IPS-NIHi7 (cell line): ENCODE results near the gene WNT11.

ENCODE experiments used
- DNase-seq: peaks from one replicate; pipeline ENCODE4 v3.0.0; 2012; ENCODE audit warnings: mixed read lengths; ENCODE audit errors: extremely low spot score

The WNT11 gene

GRCh38 chr11:76206327-76207081 lies at the start of gene WNT11:
TSS of gene WNT11 (minus strand) at chr11:76206502. CDS start at chr11:76206407, 95 bp downstream.
- DNase-seq: peak; percentile 72

DNA sequence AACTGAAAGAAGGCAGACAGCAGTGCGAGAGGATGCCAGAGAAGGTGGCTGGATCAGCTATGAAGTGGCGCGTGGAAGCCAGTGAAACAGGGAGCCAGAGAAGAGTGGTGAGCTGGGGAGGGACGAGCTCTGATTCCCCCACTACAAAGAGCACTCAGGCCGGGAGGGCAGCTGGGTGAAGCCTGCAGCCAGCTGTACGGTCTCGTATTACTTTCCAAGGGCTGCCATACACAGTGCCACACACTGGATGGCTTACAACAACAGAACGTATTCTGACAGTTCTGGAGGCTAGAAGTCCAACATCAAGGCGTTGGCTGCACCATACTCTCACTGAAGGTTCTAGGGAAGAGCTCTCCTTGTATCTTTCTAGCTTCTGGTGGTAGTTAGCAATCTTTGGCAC lies 47.1 kb upstream of the WNT11 start:
- no peak for DNase-seq

DNA sequence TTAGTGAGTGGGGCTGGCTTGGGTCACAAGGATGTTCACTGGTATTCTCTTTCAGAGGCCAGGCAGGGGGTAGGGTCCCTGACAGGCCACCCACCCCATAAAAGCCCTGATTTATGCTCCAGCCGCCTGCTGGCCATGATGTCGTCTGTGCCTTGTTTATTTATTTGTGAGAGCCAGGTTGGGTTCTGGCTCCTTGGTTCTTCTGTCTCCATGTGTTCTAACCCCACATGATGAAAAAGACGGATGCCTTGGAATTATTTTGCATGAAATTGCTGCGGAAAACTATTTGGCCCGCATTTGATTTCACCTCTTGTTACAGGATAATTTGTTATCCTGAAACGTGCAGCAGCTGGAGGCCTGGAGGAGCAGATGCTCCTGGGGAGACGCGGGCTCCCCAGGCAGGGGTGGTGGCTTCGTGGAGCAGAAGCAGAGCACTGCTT lies 46.3 kb upstream of the WNT11 start:
- no peak for DNase-seq

GRCh38 chr11:76251576-76251975 lies 45.3 kb upstream of the WNT11 start:
- DNase-seq: no peak

DNA sequence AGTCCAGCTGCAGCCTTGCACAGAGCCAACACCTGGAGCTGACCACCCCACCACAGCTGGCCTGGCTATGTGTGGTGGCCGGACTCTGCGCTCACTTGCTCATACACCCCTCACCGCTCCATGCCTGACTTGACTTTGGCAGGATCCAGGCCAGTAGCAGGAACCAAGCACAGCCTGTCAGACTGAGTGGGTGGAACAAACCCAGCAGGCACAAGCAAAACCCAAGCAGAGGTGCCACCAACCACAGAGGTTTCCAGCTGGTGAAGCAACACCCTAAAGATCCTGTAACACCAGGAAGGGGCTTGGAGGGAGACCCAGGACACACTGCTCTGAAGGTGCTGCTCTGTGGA lies 44.9 kb upstream of the WNT11 start:
- DNase-seq: no peak

- DNase-seq: no peak
Measured at GRCh38 chr11:76250520-76251225, 44.4 kb upstream of the WNT11 start.

DNA sequence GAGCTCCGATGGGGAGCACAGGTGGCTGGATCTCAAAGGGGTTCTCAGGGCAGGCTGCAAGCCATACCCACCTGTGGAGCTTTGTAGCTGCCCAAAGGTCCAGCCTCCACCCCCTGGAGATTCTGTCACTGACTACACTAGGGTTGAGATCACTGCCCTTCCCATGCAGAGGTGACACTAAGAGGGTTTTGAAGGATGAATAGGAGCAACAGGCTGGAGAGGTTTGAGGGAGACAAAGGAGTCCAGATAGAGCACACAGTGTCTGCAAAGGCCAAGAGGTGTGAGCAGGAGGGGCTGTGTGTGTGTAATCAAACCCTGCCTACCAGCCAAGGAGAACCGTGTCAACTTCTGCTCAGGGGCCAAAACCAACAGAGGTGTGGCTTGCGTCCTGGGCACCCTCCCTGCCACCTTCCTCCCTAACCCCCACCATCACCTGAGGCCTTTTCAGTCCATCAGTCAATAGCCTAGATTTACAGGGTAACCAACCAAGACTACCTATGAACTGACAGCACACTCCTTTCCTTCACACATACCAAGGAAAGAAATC lies 43.0 kb upstream of the WNT11 start:
- DNase-seq: no peak

GRCh38 chr11:76248210-76248609 lies 41.9 kb upstream of the WNT11 start:
- peak; percentile 67 for DNase-seq

- DNase-seq: no peak
Measured at GRCh38 chr11:76247091-76247490, 40.8 kb upstream of the WNT11 start.

DNA sequence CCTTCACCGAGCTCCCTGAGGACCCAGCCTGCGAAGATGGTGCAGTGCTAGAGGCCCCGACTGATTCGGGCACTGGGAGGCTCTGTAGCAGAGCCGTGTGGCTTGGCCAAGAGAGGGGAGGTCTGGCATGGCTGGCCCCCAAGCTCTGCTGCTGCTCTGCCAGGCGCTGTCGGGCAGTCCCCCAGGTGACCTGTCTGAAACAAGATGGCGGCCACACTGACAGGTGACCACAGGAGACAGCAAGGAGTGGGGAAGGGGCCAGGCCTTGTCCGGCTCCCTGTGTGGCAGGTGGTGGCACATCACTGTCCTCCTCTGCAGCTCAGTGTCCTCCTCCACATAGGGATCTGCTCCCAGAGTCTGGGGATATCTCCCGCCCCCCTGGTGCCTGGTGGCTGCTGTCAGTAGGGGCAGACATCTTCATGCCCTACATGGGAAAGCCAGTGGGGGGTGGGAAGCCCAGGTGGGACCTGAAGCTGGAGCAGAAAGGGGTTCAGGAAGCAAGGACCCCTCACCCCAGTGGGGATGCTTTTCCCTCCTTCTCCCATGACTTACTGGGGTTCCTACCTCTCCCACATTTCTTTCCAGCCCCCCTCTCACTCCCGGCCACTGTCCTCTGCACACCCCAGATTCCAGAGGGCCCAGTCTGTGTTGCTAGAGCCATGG lies 40.1 kb upstream of the WNT11 start:
- no peak for DNase-seq

GRCh38 chr11:76245720-76246119 lies 39.4 kb upstream of the WNT11 start:
- DNase-seq: no peak

GRCh38 chr11:76244316-76244851 lies 38.1 kb upstream of the WNT11 start:
- DNase-seq: no peak

DNA sequence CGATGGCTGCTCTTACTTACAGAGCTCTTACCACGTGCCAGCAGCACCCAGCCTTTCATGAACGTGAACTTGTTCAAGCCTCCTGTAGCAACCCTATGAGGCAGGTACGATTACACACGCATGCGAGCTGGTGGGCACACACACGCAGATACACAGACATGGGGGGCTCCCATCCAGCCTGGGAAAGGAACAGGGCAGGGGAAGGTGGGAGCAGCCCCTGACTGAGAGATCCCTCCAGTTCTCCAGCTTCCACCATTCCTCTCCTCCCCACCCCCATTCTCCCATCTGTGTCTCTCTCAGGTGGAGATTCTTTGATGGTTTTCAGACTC lies 37.6 kb upstream of the WNT11 start:
- no peak for DNase-seq

GRCh38 chr11:76243193-76243956 lies 37.1 kb upstream of the WNT11 start:
- peak; percentile 63 for DNase-seq

DNA sequence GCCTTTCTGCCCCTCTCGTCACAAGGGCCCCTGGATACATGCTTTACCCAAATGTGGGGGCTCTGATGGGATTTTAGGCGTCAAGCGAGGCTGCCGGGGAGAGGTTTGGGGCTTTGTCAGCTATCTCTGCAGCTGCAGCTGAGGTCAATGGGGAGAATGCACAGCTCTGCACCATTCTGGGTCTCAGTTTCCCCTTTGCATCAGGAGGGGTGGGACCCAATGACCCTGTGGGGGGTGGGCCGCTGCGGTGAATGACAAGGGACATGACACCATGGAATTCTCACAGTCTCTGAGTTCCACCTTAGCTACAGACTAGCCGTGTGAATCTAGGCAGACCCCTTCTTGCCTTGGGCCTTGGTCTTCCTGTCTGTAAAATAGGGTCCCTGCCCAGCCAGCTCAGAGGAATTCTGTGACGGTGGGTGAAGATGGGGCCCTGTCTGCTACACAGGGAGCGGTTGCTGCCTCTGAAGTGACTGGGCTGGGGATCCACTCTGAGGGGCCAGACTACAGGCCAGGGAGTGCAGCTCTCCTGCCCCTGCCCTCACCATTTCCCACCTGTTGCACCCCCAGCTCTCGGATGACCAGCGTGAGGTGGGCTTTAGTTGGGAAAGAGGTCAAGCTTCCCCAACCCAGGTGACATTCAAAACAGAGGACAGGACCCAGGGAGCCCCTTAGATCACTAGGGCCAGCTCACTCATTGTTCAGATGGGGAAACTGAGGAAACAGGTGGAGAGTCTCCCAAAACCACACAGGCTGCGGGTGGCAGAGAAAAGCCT lies 35.9 kb upstream of the WNT11 start:
- no peak for DNase-seq

DNA sequence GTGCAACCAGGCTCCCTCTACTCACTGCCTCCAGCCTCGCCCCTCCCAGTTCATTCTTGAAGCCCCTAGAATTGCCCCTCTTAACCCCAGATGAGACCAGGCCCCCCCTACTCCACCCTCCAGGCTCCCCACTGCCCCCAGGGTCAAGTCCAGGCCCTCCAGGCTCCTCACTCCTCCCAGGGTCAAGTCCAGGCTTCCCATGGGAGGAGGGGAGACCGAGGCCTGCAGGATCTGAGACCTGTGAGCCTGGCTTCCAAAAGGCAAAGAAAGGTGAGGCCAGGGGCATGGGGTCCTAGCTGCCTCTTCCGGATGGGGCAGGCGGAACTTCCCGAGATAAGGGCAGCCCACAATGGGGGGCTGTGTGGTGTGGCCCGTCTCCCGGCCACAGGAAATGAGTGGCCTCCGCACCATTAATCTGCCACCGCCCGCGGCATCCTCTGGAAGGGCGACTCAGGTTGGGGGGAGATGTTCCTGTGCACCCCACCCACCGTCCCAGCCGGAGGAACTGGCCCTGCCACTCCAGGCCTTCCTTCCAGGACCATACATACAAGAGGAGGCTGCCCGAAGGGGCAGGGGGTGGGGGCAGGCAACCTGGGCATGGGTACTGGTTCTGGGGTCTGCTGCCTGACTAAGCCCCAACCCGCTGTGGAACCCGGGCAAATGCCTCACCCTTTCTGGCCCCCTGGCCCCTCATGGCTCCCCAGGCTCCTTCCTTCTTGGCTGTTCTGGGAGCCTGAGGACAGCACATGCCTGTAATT lies 35.1 kb upstream of the WNT11 start:
- no peak for DNase-seq

DNA sequence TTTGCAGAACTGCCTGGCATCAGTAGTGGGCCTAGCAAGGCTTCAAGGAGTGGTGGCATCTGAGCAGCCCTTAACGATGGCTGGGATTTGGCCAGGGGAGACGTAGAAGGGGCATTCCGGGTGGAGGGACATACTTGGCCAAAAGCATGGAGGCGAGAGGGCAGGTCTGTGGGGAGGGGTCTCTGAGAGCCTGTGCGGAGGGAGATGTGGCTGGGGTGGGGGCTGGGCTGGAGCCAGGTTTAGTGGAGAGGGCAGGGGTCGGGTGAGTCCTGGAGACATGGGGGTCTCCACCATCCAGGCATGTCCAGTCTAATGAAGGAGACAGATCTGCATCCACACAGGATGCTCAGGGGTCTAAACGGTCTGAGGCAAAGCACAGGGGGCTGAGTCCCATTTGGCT lies 34.4 kb upstream of the WNT11 start:
- no peak for DNase-seq

GRCh38 chr11:76240161-76240540 lies 33.8 kb upstream of the WNT11 start:
- DNase-seq: no peak

DNA sequence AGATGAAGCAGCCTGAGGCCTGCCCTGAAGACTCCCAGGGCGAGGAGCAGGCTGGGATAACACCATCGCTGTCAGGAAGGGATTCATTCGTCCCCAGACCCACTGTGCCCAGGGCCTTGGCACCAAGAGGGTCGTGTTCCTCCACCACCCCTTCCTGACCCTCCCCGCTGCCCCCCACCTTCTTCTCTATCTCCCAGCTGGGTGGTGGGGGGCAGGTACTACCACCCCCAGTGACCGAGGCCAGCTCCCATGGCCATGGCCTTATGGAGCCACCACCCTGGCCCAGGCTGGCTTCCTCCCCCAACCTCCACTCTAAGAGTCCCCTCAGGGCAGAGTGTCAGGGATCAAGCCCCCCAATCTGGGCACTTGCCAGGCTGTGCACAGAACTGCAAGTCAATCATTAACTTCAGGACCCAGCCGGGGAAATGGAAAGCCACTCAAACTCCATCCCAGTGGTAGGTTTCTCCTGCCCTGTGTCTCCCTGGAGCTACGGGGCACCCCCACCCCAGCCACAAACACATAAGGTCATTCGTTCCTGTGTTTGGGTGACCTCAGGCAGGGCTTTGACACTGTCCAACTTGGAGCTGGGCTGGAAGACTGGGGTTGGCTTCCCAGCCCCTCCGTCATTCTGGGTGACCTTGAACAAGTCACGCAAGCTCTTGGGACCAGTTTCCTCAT lies 33.3 kb upstream of the WNT11 start:
- no peak for DNase-seq

- DNase-seq: no peak
Measured at GRCh38 chr11:76238551-76238950, 32.2 kb upstream of the WNT11 start.
